CD14-positive monocyte (primary cell): ENCODE data around the gene CPT1C. TPM values are rescaled to one million over a fixed set of nuclear protein-coding genes. Genes with fewer than 3 reads are reported as not detected.

Source experiments
- DNase-seq, 3 donors: peaks; one replicate each; pipeline ENCODE4 v3.0.0-alpha.2; 2011 to 2022
- H2AFZ ChIP-seq: 2 replicates; pipeline ENCODE4 v1.6.0; 2012; ENCODE audit warnings: mild to moderate bottlenecking, low read depth, low read length, inconsistent platforms; ENCODE audit not compliant: insufficient read depth, poor library complexity, severe bottlenecking
- H3K27ac ChIP-seq, 2 donors: 1 replicate in 1 of 2; 2 replicates in 1 of 2; pipeline ENCODE4 v1.5.1; 2012 to 2013; ENCODE audit warnings: low read length in 2 of 2, control low read depth in 1 of 2, inconsistent platforms in 1 of 2, low read depth in 1 of 2, mild to moderate bottlenecking in 1 of 2
- H3K27me3 ChIP-seq, 2 donors: one replicate each; pipeline versions ENCODE4 v1.6.0 to v1.6.1; 2011 to 2013; ENCODE audit warnings: low read length in 2 of 2; ENCODE audit not compliant: control insufficient read depth in 2 of 2, insufficient read depth in 2 of 2
- H3K36me3 ChIP-seq, 2 donors: replicated peaks in 1 of 2; 1 replicate in 1 of 2; 2 replicates in 1 of 2; pipeline versions ENCODE4 v1.5.1 to v1.6.1; 2012 to 2013; ENCODE audit warnings: low read length in 2 of 2, control low read depth in 1 of 2, inconsistent platforms in 1 of 2, mild to moderate bottlenecking in 1 of 2; ENCODE audit not compliant: insufficient read depth in 2 of 2, control insufficient read depth in 1 of 2
- H3K4me1 ChIP-seq, 2 donors: 1 replicate in 1 of 2; 2 replicates in 1 of 2; pipeline versions ENCODE4 v1.5.1 to v1.6.1; 2012 to 2013; ENCODE audit warnings: low read length in 2 of 2, control low read depth in 1 of 2, inconsistent platforms in 1 of 2, mild to moderate bottlenecking in 1 of 2, moderate library complexity in 1 of 2; ENCODE audit not compliant: insufficient read depth in 2 of 2, control insufficient read depth in 1 of 2
- H3K4me2 ChIP-seq: replicated peaks from 2 replicates; pipeline ENCODE3; 2012; ENCODE audit warnings: low read length, moderate library complexity, mild to moderate bottlenecking; ENCODE audit not compliant: poor library complexity, severe bottlenecking; ENCODE audit errors: extremely low read depth
- H3K4me3 ChIP-seq, 3 experiments: fragments of 200-600 bp in 1 of 3; sonication (generic) in 1 of 3; replicated peaks in 1 of 3; 1 replicate in 2 of 3; 2 replicates in 1 of 3; pipeline ENCODE4 v1.5.1; 2011 to 2013; ENCODE audit warnings: low read length in 3 of 3, mild to moderate bottlenecking in 3 of 3, control low read depth in 2 of 3, low read depth in 2 of 3, inconsistent platforms in 1 of 3, moderate library complexity in 1 of 3
- H3K79me2 ChIP-seq: 2 replicates; pipeline ENCODE4 v1.6.0; 2012; ENCODE audit warnings: mild to moderate bottlenecking, control low read depth, inconsistent platforms, low read length, moderate library complexity; ENCODE audit not compliant: insufficient read depth
- H3K9ac ChIP-seq: 2 replicates; pipeline ENCODE4 v1.6.0; 2017; ENCODE audit warnings: low read length, mild to moderate bottlenecking; ENCODE audit not compliant: insufficient read depth, poor library complexity, severe bottlenecking
- H3K9me3 ChIP-seq, 2 donors: replicated peaks in 1 of 2; 1 replicate in 1 of 2; 2 replicates in 1 of 2; pipeline versions ENCODE4 v1.5.1 to v1.6.1; 2012 to 2013; ENCODE audit warnings: low read length in 2 of 2, control low read depth in 1 of 2; ENCODE audit not compliant: control insufficient read depth in 1 of 2, insufficient read depth in 1 of 2
- H4K20me1 ChIP-seq: 2 replicates; pipeline ENCODE4 v1.6.0; 2012; ENCODE audit warnings: mild to moderate bottlenecking, low read length, control low read depth, moderate library complexity; ENCODE audit not compliant: insufficient read depth
- H3K27ac Mint-ChIP-seq, 7 donors: one replicate each; pipeline ENCODE4 v1.8.0; 2020; ENCODE audit warnings: mild to moderate bottlenecking in 7 of 7, mixed read lengths in 7 of 7, moderate library complexity in 6 of 7, inconsistent platforms in 2 of 7
- H3K27me3 Mint-ChIP-seq, 3 donors: one replicate each; pipeline ENCODE4 v1.8.0; 2021 to 2022; ENCODE audit warnings: low read depth in 3 of 3, mild to moderate bottlenecking in 3 of 3, mixed read lengths in 3 of 3, moderate library complexity in 3 of 3, inconsistent platforms in 1 of 3
- H3K36me3 Mint-ChIP-seq, 2 donors: one replicate each; pipeline ENCODE4 v1.8.0; 2020; ENCODE audit warnings: mixed read lengths in 2 of 2, inconsistent platforms in 1 of 2, mild to moderate bottlenecking in 1 of 2
- H3K4me1 Mint-ChIP-seq: one replicate; pipeline ENCODE4 v1.8.0; 2020; ENCODE audit warnings: mild to moderate bottlenecking, mixed read lengths
- H3K4me3 Mint-ChIP-seq, 2 donors: one replicate each; pipeline ENCODE4 v1.8.0; 2020; ENCODE audit warnings: mild to moderate bottlenecking in 2 of 2, mixed read lengths in 2 of 2, moderate library complexity in 1 of 2
- H3K9me3 Mint-ChIP-seq, 7 donors: one replicate each; pipeline ENCODE4 v1.8.0; 2020 to 2022; ENCODE audit warnings: mixed read lengths in 7 of 7, mild to moderate bottlenecking in 6 of 7, moderate library complexity in 6 of 7, inconsistent platforms in 2 of 7
- WGBS: methylation state at CpG from one replicate; pipeline ENCODE4 v1.1.5; 2013; ENCODE audit warnings: missing lambda C conversion rate; ENCODE audit not compliant: insufficient coverage; 5-methylcytosine and 5-hydroxymethylcytosine counted together
- intact Hi-C, 2 donors: fragments of 100-400 bp; cut with micrococcal nuclease; formaldehyde crosslinking; loops; one replicate each; pipeline versions ENCODE4 v1.15.0 to v1.15.1; 2023
- polyA plus RNA-seq, 3 donors: library from polyadenylated mRNA; depleted of rRNA in 1 of 3; unstranded in 2 of 3; stranded (reverse) in 1 of 3; fragments of 300-500 nt in 2 of 3; fragments of >200 nt in 1 of 3; fragmentation: Illumina TruSeq in 2 of 3; gene quantifications; 1 replicate in 2 of 3; 2 replicates in 1 of 3; pipeline ENCODE4 v1.2.3, GENCODE V29; 2012 to 2021
- TF ChIP-seq, protein P1 (sequence below): fragments of 200-600 bp; IDR thresholded peaks from one replicate; pipeline ENCODE4 v1.8.0; 2022; ENCODE audit warnings: antibody characterized with exemption, mild to moderate bottlenecking

CPT1C gene
- polyA plus RNA-seq, 3 donors, result not detected

GRCh38 chr19:49667473-49667872 is 23.4 kb upstream of the CPT1C start:
- no peak overlapping the region for H3K4me3 Mint-ChIP-seq
- no peak overlapping the region for H3K9ac ChIP-seq
- peaks cover 45% of the 10 kb centered on the region for H3K79me2 ChIP-seq
- no peak overlapping the region for H3K4me2 ChIP-seq
- no peak overlapping the region for H3K27ac ChIP-seq
- no peak for DNase-seq
- TF ChIP-seq, protein P1, sequence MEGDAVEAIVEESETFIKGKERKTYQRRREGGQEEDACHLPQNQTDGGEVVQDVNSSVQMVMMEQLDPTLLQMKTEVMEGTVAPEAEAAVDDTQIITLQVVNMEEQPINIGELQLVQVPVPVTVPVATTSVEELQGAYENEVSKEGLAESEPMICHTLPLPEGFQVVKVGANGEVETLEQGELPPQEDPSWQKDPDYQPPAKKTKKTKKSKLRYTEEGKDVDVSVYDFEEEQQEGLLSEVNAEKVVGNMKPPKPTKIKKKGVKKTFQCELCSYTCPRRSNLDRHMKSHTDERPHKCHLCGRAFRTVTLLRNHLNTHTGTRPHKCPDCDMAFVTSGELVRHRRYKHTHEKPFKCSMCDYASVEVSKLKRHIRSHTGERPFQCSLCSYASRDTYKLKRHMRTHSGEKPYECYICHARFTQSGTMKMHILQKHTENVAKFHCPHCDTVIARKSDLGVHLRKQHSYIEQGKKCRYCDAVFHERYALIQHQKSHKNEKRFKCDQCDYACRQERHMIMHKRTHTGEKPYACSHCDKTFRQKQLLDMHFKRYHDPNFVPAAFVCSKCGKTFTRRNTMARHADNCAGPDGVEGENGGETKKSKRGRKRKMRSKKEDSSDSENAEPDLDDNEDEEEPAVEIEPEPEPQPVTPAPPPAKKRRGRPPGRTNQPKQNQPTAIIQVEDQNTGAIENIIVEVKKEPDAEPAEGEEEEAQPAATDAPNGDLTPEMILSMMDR, result no peak
- no peak overlapping the region for H3K4me3 ChIP-seq
- intact Hi-C loops, result loop anchor here in 1 of 2 donors (10.0 kb wide), 1 partner anchor 357 kb away; the partner anchor contains the start of genes VRK3 and ZNF473
- H2AFZ ChIP-seq, result no peak overlapping the region
- no peaks in the 10 kb centered on the region for H3K27me3 ChIP-seq
- peaks cover 39% of the 10 kb centered on the region for H3K4me1 Mint-ChIP-seq
- H3K27me3 Mint-ChIP-seq, result no peaks in the 10 kb centered on the region
- H3K36me3 ChIP-seq, result peaks cover 4 to 16% of the 10 kb centered on the region in 2 donors
- peaks cover 0 to 1% (median 0%) of the 10 kb centered on the region in 7 donors for H3K9me3 Mint-ChIP-seq
- H4K20me1 ChIP-seq, result peaks cover 24% of the 10 kb centered on the region
- WGBS, result no CpG with 5 or more reads among the region's 2 CpGs
- no peaks in the 10 kb centered on the region for H3K9me3 ChIP-seq
- peaks cover 22 to 35% of the 10 kb centered on the region in 2 donors for H3K4me1 ChIP-seq
- peak overlapping the region in 1 of 7 donors; percentile 57 for H3K27ac Mint-ChIP-seq
- H3K36me3 Mint-ChIP-seq, result peaks cover 14 to 21% of the 10 kb centered on the region in 2 donors

DNA sequence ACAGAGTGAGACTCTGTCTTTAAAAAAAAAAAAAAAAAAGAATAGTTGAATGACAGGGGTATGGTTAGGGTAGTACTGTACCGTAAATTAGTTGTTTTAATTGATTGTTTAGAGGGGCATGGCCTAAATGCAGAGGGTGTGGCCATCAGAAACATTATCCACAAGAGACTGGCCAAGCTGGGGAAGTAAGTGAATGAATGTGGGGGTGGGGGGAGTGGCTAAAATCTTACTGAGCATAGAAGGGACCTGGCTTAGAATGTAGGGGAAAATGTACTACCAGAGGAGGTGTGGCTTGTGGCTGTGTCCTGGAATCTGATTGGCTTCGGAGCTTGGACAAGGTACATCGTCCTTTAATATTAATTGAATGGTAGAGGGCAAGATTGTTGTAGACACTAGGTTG is 21.4 kb upstream of the CPT1C start:
- H3K9me3 Mint-ChIP-seq, result peaks cover 0 to 1% (median 0%) of the 10 kb centered on the region in 7 donors
- H3K4me2 ChIP-seq, result no peak overlapping the region
- peaks cover 13 to 22% of the 10 kb centered on the region in 2 donors for H3K4me1 ChIP-seq
- peaks cover 9 to 16% of the 10 kb centered on the region in 2 donors for H3K36me3 Mint-ChIP-seq
- peaks cover 30% of the 10 kb centered on the region for H3K79me2 ChIP-seq
- H3K9ac ChIP-seq, result no peak overlapping the region
- no peak overlapping the region for H3K4me3 ChIP-seq
- TF ChIP-seq, protein P1, result no peak
- peaks cover 6% of the 10 kb centered on the region for H4K20me1 ChIP-seq
- no peaks in the 10 kb centered on the region for H3K27me3 ChIP-seq
- intact Hi-C loops, result loop anchor here in 1 of 2 donors (10.0 kb wide), 1 partner anchor 355 kb away; the partner anchor contains the start of genes VRK3 and ZNF473
- H3K4me3 Mint-ChIP-seq, result no peak overlapping the region
- H2AFZ ChIP-seq, result no peak overlapping the region
- peaks cover 0 to 8% of the 10 kb centered on the region in 2 donors for H3K36me3 ChIP-seq
- peaks cover 27% of the 10 kb centered on the region for H3K4me1 Mint-ChIP-seq
- H3K9me3 ChIP-seq, result no peaks in the 10 kb centered on the region
- no peak overlapping the region for H3K27ac Mint-ChIP-seq
- 97% methylated on average over 3 of the region's 3 CpGs for WGBS
- no peak for DNase-seq
- H3K27me3 Mint-ChIP-seq, result no peaks in the 10 kb centered on the region
- H3K27ac ChIP-seq, result no peak overlapping the region
